Fibroblast of skin of right quadriceps (primary cell): ENCODE data around the gene KMT2C.

Source experiments
- DNase-seq: peaks from one replicate; pipeline ENCODE4 v3.0.0-alpha.2; 2013

Gene KMT2C

GRCh38 chr7:152133804-152134203 lies 302.0 kb downstream of the KMT2C start:
- no peak for DNase-seq

- DNase-seq = no peak
Measured at GRCh38 chr7:152132812-152133211, 303.0 kb downstream of the KMT2C start.

- DNase-seq = no peak
Measured at GRCh38 chr7:152131981-152132494, 303.8 kb downstream of the KMT2C start.

GRCh38 chr7:152130658-152131590 lies 304.9 kb downstream of the KMT2C start:
- DNase-seq = no peak

- DNase-seq = no peak
Measured at GRCh38 chr7:152129682-152130081, 306.1 kb downstream of the KMT2C start.

- no peak for DNase-seq
Measured at GRCh38 chr7:152128741-152129461, 306.9 kb downstream of the KMT2C start.

GRCh38 chr7:152128252-152128651 lies 307.6 kb downstream of the KMT2C start:
- no peak for DNase-seq

GRCh38 chr7:152127229-152127628 lies 308.6 kb downstream of the KMT2C start:
- no peak for DNase-seq

GRCh38 chr7:152126741-152127140 lies 309.1 kb downstream of the KMT2C start:
- DNase-seq = no peak

GRCh38 chr7:152122540-152122939 lies 313.3 kb downstream of the KMT2C start:
- DNase-seq = no peak

- no peak for DNase-seq
Measured at GRCh38 chr7:152121432-152121831, 314.4 kb downstream of the KMT2C start.

GRCh38 chr7:152120776-152121175 lies 315.0 kb downstream of the KMT2C start:
- no peak for DNase-seq

- DNase-seq = no peak
Measured at GRCh38 chr7:152120210-152120609, 315.6 kb downstream of the KMT2C start.

GRCh38 chr7:152117356-152117755 lies 318.4 kb downstream of the KMT2C start:
- no peak for DNase-seq

- DNase-seq = no peak
Measured at GRCh38 chr7:152115021-152115718, 320.6 kb downstream of the KMT2C start.

GRCh38 chr7:152112829-152113228 lies 323.0 kb downstream of the KMT2C start:
- no peak for DNase-seq

GRCh38 chr7:152108359-152108758 lies 327.4 kb downstream of the KMT2C start:
- DNase-seq = no peak

GRCh38 chr7:152107945-152108344 lies 327.9 kb downstream of the KMT2C start:
- no peak for DNase-seq

GRCh38 chr7:152106990-152107389 lies 328.8 kb downstream of the KMT2C start:
- no peak for DNase-seq

GRCh38 chr7:152105205-152105604 lies 330.6 kb downstream of the KMT2C start:
- DNase-seq = no peak

- DNase-seq = no peak
Measured at GRCh38 chr7:152103691-152104090, 332.1 kb downstream of the KMT2C start.

- no peak for DNase-seq
Measured at GRCh38 chr7:152103066-152103465, 332.7 kb downstream of the KMT2C start.

- no peak for DNase-seq
Measured at GRCh38 chr7:152097330-152097729, 338.5 kb downstream of the KMT2C start.
